ENCODE data around the gene PECR. TPM values are rescaled to one million over a fixed set of nuclear protein-coding genes. Genes with fewer than 3 reads are reported as not detected.

PECR gene
- total and polyA plus RNA-seq, 10 of the 15 experiments (the other 5 are each of a cell fraction or from before 2014, with no cell fraction given): 7.6 to 37.4 (median 25.7) TPM

DNA sequence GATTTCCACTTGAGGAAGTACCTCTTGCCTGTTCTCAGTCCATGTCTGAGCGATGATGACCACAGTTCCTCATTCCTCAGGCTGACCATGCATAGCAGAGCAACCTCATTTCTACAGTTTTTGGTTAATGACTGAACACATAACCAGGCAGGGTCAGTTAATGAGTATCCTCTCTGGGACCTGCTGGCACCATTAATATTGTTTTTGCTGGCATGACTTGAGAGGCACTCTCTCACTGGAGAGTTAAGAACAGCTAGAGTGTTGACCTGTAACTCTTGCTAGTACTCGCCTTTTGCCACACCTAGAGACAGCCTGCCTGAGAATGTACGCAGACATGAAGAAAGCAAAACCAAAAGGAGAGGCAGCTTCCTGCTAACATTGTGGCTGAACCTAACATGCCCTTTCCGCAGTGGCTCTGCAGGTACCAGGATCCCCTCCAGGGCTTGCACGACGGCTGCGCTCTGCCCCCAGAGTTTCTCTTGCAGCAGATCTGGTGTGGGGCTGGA, 23.9 kb downstream of the PECR start (continued):
- no peak for TF ChIP-seq EZH2 (IDR thresholded peaks at IDR 0.05; ENCODE audit: borderline replicate concordance, control insufficient read depth, low read depth, low read length)
- TF ChIP-seq BRCA1 (IDR thresholded peaks at IDR 0.05; ENCODE audit: low read depth, low read length): no peak
- no peak for TF ChIP-seq NFYA (IDR thresholded peaks at IDR 0.05; ENCODE audit: borderline replicate concordance, low read depth, low read length)
- TF ChIP-seq MTA3 (IDR thresholded peaks at IDR 0.05; ENCODE audit: borderline replicate concordance, low read length): no peak; the same call in 1 of the 2 replicates
- peak; percentile 93 for TF ChIP-seq BCL11A (IDR thresholded peaks at IDR 0.05; ENCODE audit: low read depth, low read length)
- TF ChIP-seq, protein P1, sequence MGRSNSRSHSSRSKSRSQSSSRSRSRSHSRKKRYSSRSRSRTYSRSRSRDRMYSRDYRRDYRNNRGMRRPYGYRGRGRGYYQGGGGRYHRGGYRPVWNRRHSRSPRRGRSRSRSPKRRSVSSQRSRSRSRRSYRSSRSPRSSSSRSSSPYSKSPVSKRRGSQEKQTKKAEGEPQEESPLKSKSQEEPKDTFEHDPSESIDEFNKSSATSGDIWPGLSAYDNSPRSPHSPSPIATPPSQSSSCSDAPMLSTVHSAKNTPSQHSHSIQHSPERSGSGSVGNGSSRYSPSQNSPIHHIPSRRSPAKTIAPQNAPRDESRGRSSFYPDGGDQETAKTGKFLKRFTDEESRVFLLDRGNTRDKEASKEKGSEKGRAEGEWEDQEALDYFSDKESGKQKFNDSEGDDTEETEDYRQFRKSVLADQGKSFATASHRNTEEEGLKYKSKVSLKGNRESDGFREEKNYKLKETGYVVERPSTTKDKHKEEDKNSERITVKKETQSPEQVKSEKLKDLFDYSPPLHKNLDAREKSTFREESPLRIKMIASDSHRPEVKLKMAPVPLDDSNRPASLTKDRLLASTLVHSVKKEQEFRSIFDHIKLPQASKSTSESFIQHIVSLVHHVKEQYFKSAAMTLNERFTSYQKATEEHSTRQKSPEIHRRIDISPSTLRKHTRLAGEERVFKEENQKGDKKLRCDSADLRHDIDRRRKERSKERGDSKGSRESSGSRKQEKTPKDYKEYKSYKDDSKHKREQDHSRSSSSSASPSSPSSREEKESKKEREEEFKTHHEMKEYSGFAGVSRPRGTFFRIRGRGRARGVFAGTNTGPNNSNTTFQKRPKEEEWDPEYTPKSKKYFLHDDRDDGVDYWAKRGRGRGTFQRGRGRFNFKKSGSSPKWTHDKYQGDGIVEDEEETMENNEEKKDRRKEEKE (IDR thresholded peaks at IDR 0.05): no peak
- TF ChIP-seq TAF1 (IDR thresholded peaks at IDR 0.05; ENCODE audit: borderline replicate concordance, low read depth, low read length): no peak
- TF ChIP-seq, protein P2, sequence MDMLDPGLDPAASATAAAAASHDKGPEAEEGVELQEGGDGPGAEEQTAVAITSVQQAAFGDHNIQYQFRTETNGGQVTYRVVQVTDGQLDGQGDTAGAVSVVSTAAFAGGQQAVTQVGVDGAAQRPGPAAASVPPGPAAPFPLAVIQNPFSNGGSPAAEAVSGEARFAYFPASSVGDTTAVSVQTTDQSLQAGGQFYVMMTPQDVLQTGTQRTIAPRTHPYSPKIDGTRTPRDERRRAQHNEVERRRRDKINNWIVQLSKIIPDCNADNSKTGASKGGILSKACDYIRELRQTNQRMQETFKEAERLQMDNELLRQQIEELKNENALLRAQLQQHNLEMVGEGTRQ (IDR thresholded peaks at IDR 0.05; ENCODE audit: borderline replicate concordance, low read depth, low read length): no peak
- TF ChIP-seq STAT3 (IDR thresholded peaks at IDR 0.05; ENCODE audit: low read depth, low read length): no peak
- 0 out of 2 replicates have a peak, but pooled peaks have one; percentile 55 for TF ChIP-seq WRNIP1 (IDR thresholded peaks at IDR 0.05; ENCODE audit: borderline replicate concordance, low read depth, low read length)
- TF ChIP-seq RFX5 (IDR thresholded peaks at IDR 0.05; ENCODE audit: low read depth, low read length): no peak
- TF ChIP-seq SRF (IDR thresholded peaks at IDR 0.05; ENCODE audit: low read depth in 2 of 2, low read length in 2 of 2): peak in 1 of 2 experiments; percentile 34; a peak in 2 of 4 replicates
- no peak for TF ChIP-seq PAX8 (IDR thresholded peaks at IDR 0.05)
- TF ChIP-seq SP1 (IDR thresholded peaks at IDR 0.05; ENCODE audit: low read depth, low read length): no peak
- TF ChIP-seq HDGF (IDR thresholded peaks at IDR 0.05): 0 out of 2 replicates have a peak, but pooled peaks have one; percentile 63
- TF ChIP-seq ZNF274 (IDR thresholded peaks at IDR 0.05; ENCODE audit: insufficient read depth, insufficient read length): no peak
- no peak for TF ChIP-seq FOS (IDR thresholded peaks at IDR 0.05; ENCODE audit: borderline replicate concordance, extremely low read depth, insufficient read length)
- peak; percentile 94 for TF ChIP-seq NBN (IDR thresholded peaks at IDR 0.05)
- no peak for TF ChIP-seq ESRRA (IDR thresholded peaks at IDR 0.05; ENCODE audit: low read length)
- TF ChIP-seq, protein P3, sequence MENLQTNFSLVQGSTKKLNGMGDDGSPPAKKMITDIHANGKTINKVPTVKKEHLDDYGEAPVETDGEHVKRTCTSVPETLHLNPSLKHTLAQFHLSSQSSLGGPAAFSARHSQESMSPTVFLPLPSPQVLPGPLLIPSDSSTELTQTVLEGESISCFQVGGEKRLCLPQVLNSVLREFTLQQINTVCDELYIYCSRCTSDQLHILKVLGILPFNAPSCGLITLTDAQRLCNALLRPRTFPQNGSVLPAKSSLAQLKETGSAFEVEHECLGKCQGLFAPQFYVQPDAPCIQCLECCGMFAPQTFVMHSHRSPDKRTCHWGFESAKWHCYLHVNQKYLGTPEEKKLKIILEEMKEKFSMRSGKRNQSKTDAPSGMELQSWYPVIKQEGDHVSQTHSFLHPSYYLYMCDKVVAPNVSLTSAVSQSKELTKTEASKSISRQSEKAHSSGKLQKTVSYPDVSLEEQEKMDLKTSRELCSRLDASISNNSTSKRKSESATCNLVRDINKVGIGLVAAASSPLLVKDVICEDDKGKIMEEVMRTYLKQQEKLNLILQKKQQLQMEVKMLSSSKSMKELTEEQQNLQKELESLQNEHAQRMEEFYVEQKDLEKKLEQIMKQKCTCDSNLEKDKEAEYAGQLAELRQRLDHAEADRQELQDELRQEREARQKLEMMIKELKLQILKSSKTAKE (IDR thresholded peaks at IDR 0.05; ENCODE audit: low read depth, poor library complexity, severe bottlenecking): peak; percentile 53
- no peak for TF ChIP-seq RAD21 (IDR thresholded peaks at IDR 0.05; ENCODE audit: insufficient read depth, low read depth, low read length)
- no peak for TF ChIP-seq FOXK2 (IDR thresholded peaks at IDR 0.05)
- TF ChIP-seq, protein P4, sequence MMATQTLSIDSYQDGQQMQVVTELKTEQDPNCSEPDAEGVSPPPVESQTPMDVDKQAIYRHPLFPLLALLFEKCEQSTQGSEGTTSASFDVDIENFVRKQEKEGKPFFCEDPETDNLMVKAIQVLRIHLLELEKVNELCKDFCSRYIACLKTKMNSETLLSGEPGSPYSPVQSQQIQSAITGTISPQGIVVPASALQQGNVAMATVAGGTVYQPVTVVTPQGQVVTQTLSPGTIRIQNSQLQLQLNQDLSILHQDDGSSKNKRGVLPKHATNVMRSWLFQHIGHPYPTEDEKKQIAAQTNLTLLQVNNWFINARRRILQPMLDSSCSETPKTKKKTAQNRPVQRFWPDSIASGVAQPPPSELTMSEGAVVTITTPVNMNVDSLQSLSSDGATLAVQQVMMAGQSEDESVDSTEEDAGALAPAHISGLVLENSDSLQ (IDR thresholded peaks at IDR 0.05): peak; percentile 46; the same call in 1 of the 2 replicates
- 0 out of 2 replicates have a peak, but pooled peaks have one; percentile 5 for TF ChIP-seq HDAC2 (IDR thresholded peaks at IDR 0.05)
- no peak for TF ChIP-seq E2F4 (IDR thresholded peaks at IDR 0.05; ENCODE audit: low read depth, low read length)

Data from GM12878 (cell line).